Measurements from ENCODE around the gene MPO.
A peak's percentile ranks its signal among the peaks of the same experiment; 100 is the strongest.

The MPO gene

DNA sequence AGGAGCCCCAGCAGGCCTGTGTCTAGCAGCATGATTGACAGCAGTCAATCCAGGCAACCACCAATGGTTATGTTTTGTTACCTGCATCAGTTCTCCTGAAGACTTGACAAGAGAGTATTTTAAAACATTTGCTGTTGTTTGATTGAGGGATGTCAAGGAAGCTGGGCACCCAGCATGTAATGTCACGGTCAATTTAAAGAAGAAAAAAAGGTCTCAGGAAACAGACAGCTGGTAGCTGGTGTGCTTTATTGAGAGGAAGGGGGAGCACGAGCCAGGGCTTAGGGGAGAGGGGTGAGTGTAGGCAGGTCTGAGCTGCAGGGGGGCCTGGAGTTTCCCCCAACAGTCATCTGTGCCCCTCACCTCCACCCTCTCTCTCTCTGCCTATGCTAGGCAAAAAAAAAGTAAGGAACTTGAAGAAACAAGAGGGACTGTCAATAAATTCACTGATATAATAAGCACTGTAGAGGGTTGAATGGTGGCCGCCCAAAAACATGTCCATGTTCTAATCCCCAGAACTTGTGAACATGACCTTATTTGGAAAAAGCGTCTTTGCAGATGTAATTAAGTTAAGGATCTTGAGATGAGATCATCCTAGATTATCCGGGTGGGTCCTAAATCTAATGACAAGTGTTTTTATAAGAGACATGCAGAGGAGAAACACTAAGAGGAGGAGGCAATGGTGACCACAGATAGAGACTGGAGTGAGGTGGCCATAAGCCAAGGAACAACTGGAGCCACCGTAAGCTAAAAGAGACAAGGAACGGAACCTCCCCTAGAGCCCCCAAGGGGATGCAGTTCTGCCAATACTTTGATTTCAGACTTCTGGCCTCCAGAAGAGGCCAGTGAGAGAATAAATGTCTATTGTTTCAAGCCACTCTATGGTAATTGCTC is 33.3 kb upstream of the MPO start:
- TF ChIP-seq, protein P1, sequence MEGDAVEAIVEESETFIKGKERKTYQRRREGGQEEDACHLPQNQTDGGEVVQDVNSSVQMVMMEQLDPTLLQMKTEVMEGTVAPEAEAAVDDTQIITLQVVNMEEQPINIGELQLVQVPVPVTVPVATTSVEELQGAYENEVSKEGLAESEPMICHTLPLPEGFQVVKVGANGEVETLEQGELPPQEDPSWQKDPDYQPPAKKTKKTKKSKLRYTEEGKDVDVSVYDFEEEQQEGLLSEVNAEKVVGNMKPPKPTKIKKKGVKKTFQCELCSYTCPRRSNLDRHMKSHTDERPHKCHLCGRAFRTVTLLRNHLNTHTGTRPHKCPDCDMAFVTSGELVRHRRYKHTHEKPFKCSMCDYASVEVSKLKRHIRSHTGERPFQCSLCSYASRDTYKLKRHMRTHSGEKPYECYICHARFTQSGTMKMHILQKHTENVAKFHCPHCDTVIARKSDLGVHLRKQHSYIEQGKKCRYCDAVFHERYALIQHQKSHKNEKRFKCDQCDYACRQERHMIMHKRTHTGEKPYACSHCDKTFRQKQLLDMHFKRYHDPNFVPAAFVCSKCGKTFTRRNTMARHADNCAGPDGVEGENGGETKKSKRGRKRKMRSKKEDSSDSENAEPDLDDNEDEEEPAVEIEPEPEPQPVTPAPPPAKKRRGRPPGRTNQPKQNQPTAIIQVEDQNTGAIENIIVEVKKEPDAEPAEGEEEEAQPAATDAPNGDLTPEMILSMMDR (IDR thresholded peaks at IDR 0.05; ENCODE audit: control insufficient read depth, extremely low read depth, insufficient read depth) = no peak
- DNase-seq (ENCODE audit: low read depth) = no peak
- no peak overlapping the region for H3K4me3 ChIP-seq (ENCODE audit: low read depth, low read length)

DNA sequence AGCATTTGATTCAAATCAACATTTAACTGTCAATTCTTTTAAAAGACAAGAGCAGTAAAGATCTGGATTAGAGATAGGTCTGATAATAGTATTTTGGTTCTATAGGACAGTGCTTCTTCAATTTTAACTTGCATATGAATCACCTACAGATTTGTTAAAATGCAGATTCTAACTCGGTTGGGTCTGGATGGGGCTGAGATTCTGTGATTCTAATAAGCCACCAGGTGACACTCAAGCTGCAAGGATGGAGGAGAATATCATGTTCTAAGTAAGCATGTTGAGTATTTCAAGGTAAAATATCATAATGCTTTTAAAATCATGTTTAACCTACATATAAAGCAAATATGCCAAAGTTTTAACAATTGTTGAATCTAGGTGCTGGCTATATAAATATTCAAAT is 32.1 kb upstream of the MPO start:
- TF ChIP-seq, protein P1 (IDR thresholded peaks at IDR 0.05; ENCODE audit: control insufficient read depth, extremely low read depth, insufficient read depth) = peak; percentile 42
- H3K4me3 ChIP-seq (ENCODE audit: low read depth, low read length) = no peak overlapping the region
- DNase-seq (ENCODE audit: low read depth) = no peak

DNA sequence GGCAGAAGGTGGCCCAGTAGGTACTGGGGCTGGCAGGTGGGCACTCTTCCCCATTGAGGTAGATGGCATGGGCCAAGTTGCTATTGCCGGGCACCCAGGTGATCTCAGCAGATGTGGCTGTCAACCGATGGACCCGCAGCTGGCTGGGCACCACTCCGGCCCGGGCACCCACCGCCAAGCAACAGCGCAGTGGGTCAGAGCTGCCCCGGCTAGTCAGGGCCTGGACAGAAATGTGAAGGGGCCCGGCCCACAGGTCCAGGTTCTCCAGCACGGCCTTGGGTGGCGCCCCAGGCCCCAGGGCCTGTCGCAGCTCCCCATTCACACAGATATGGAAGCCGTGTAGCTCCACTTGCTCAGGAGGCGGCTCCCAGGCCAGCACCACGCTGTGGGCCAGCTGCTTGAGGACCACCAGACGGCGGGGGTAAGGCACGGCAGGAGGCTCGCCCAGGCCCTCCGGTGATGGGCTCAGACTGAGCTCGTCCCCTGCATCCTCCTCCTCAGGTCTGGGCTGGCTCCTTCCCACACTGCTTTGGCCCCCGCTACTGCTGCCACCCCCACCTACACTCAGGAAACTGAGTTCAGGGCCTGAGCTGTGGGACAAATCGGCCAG is 31.4 kb upstream of the MPO start:
- DNase-seq (ENCODE audit: low read depth) = no peak
- no peak overlapping the region for H3K4me3 ChIP-seq (ENCODE audit: low read depth, low read length)
- TF ChIP-seq, protein P1 (IDR thresholded peaks at IDR 0.05; ENCODE audit: control insufficient read depth, extremely low read depth, insufficient read depth) = no peak

DNA sequence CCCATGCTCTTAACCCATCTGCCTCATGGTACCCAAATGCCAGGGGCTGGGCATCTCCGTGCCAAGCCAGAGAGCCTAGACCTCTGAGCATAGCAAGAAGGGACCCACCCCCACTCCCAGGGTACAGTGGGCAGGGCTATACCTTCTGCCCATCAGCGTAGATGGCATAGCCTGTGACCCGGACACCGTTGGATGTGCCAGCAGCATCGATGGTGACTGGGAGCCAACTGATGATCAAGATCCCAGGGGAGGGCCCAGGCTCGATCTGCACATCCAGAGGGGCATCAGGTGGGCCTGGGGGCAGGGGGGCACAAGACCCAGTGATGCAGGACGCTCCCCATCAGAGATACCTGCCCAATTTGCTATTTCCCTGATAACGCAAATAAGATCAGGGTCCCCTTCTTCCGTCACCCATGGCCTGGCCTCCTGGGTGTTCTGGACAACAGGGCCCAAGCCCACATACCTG is 30.7 kb upstream of the MPO start:
- no peak for DNase-seq (ENCODE audit: low read depth)
- no peak overlapping the region for H3K4me3 ChIP-seq (ENCODE audit: low read depth, low read length)
- TF ChIP-seq, protein P1 (IDR thresholded peaks at IDR 0.05; ENCODE audit: control insufficient read depth, extremely low read depth, insufficient read depth) = no peak

DNA sequence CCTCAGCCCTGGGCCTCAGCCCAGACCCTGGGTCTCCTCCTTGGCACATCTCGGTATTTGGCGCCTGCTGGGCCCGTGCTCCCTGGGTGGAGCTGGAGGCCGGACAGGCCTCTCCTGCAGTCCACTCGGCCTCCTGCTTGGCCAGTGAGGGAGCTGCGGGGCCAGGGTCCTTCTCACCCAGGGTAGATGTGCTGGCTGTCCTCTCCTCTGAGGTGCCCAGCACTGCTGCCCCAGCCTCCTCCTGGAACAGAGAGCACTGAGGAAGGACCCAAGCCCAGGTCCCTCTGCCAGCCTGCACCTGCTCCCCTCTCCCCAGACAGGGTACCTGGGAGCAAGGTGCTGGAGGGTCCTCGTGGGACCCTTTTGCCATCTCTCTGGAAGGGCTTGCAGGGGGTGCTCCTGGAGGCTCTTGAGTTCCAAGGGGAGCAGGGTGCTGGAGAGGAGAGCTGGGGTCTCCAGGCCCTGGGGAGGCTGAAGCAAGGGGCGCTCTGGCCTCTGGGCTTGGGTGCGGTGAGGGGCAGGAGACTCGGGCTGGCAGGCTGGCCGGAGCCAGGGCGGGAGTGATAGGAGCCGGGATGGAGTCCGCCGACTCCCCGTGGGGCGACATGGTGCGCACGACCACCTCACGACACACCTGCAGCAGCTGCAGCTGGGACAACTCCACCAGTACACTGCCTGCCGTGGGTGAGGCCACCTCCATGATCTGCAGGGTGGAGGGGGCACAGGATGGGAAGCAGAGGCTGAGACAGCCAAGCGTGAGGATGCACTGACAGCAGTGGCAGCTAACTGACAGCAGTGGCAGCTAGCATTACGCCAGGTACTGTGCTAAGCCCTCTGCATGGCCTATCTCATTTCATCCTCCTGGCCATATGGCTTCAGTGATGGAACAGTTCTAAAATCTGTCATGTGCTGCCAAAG is 30.0 kb upstream of the MPO start:
- H3K4me3 ChIP-seq (ENCODE audit: low read depth, low read length) = no peak overlapping the region
- TF ChIP-seq, protein P1 (IDR thresholded peaks at IDR 0.05; ENCODE audit: control insufficient read depth, extremely low read depth, insufficient read depth) = no peak
- no peak for DNase-seq (ENCODE audit: low read depth)

DNA sequence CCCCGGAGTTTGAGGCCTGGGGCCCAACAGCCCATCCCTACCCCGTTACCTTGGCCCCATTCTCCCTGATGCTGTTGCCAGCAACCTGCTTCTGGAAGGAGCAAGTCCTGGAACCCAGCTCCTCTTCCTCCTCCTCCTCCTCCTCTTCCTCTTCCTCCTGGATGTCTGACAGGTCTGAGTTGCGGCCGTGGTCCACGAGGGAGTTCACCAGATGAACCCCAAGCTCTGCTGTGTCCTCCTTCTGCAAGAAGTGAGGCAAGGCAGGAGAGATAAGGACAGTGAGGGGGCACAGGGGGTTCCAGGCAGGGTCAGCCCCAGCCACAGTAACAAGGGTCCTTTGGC is 29.2 kb upstream of the MPO start:
- no peak overlapping the region for H3K4me3 ChIP-seq (ENCODE audit: low read depth, low read length)
- no peak for DNase-seq (ENCODE audit: low read depth)
- TF ChIP-seq, protein P1 (IDR thresholded peaks at IDR 0.05; ENCODE audit: control insufficient read depth, extremely low read depth, insufficient read depth) = no peak
